LNCAP (cell line): Measurements from ENCODE around the gene MANEAL.

Source experiments
- CTCF ChIP-seq: fragments of 450-650 bp; IDR thresholded peaks from 2 replicates; pipeline ENCODE4 v1.5.1; 2017; ENCODE audit warnings: mild to moderate bottlenecking

The MANEAL gene

GRCh38 chr1:37794372-37795339 lies 1.0 kb downstream of the MANEAL start:
- TF ChIP-seq CTCF, result no peak

DNA sequence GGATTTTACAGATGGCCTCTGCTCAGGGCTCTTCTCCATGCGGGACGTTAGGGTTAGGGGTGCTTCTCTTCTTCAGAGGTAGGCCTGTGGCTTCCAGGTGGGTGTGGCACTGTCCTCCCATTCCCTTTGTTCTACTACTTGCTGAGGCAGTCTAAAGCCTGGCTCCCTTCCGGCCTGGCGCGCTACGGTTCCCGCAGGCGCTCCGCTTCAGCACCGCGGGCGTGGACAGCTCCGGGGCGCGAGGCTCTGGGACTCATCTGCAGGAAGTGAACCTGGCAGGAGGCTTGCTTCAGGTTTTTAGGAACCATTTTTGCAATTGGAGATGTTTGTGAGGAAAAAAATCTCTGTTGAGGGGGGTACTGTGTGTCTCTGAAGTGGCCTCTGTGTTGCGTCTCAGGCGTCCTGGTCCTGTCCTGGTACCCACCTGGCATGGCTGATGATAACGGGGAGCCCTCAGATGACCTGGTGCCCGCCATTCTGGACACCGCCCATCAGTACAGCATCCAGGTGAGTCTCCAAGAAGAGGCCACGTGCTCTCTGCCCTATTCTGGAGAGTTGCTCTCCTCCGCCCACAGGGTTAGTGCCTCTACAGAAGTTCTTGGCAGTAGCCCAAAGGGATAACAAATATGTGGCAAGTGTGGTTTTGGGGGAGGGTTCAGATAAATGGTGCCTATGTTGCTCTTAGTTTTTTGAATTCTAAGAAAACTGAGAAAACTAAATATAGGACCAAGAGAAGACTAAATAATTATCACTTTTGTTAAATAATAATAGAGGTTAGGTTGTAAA lies 1.9 kb downstream of the MANEAL start:
- no peak for TF ChIP-seq CTCF

DNA sequence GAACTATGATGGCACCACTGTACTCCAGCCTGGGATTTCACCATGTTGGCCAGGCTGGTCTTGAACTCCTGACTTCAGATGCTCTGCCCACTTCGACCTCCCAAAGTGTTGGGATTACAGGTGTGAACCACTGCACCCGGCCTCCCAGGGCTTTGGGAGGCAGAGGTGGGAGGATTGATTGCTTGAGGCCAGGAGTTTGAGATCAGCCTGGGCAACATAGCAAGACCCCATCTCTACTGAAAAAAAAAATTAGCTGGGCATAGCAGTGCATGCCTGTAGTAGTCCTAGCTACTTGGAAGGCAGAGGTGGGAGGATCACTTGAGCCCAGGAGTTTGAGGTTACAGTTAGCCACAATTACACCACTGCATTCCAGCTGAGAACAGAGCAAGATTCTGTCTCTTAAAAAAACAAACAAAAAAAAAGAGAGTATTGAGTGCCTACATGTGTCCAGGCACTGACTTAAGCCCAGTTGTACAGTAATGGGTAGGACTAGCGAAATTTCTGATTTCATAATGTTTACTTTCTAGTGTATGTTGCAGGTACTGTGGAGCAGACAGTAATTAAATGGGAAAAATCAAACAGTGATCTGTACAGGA lies 4.2 kb downstream of the MANEAL start:
- no peak for TF ChIP-seq CTCF

DNA sequence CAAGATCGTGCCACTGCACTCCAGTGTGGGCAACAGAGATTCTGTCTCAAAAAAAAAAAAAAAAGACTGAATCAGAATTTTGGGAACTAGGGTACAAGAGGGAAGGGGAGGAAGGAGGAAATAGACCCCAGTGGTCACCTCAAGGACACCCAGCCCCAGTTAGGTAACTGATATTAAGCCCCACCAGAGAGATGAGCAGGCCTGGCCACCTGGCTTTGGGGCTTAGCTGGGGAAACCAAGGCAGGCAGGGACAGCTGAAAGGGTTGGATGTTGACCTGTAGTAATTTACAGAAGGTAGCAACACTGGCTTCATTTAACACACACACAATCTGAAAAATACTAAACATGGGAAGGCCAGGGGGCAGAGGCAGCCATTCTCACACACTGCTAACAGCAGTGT lies 8.8 kb downstream of the MANEAL start:
- TF ChIP-seq CTCF, result no peak

DNA sequence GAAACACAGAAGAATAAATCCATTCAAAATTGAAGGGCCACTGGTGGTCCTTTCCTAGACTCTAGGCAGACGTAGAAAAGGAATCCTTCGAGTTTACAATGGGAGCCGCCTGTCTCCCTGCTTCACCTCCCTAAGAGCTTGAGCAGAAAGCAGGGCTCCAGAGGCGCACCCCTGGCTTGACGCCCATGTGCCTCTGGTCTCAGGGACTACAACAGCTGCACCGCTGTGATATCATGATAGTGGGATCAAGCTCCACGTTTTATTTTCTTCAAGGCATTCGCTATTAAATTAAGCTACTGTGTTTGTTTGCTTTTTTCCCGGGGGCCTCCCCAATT lies 13.5 kb downstream of the MANEAL start:
- TF ChIP-seq CTCF, result no peak

DNA sequence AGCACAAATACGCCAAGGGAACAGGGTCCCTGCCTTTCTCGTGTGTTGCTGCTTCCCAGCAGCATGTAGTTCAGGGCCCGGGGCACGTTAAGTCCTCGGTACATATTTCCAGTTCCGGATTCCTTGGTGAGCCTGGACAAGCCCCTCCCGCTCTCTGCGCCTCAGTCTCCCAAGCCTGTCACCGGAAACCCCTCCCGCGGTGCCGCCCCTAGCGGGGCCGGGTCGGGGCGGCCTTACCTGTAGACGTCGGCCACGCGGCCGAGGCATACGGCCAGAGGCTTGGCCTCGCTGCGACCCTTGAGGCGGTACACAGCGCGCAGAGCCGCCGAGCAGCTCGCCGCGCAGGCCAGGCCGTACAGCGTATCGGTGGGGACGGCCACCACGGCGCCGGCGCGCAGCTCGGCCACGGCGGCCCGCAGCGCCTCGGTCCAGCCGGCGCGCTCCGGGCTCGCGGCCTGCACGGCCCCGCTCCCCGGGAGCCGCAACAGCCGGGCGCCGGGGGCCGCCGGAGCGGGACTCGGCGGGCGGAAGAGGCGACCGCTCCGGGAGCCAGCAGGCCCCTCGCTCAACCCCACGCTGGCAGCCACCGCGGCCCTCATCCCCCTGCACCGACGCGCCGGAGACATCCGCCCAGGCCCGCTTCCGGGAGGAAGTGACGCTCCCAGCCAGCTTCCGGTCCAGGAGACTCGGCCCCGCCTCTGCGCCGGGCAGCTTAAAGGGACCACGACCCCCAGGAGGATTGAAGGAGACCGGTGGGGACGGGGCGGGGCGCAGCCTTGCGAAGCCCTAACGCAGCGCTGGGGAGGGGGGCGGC lies 14.1 kb downstream of the MANEAL start, which contains the start of the genes C1orf122 and YRDC:
Gene C1orf122, plus strand, starts transcription at position 236 of the 814 bp plus-strand sequence. CDS start 615 bp downstream, outside the sequence.
Gene YRDC, minus strand, starts transcription at position 654 of the 814 bp plus-strand sequence. Its CDS starts 28 bp downstream, at position 626.
- TF ChIP-seq CTCF, result no peak
